Measurements from ENCODE around the gene MYH10. TPM values are rescaled to one million over a fixed set of nuclear protein-coding genes. Genes with fewer than 3 reads are reported as not detected.

The MYH10 gene
- total RNA-seq, 2 donors from 2014 or later, result 251 to 257 TPM

DNA sequence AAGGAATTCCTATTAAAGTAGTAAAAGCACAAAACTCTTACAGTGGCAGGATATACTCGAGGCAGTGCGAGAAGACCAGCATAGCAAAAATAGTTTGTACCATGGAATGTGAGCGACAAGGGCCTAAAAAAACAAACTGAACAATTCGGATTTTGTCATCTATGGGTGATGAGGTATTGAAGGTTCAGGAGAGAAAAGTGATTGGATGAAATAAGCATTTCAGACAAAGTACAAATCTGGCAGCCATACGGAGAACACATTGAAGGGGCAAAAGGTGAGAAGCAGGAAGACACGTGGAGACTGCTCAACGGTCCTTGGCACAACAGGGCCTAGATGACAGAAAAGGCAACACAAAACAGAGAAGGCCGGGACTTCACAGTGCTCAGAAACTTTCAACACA, 22.5 kb downstream of the MYH10 start:
- Mint-ChIP-seq H3K9me3 (peaks cover 16% of the 10 kb centered on the region), H3K4me1 (peaks cover 38% of the 10 kb centered on the region), H3K36me3 (ENCODE audit: low read depth) (peaks cover 35% of the 10 kb centered on the region), H3K27ac (peak overlapping the region; percentile 20), H3K4me3 (no peak overlapping the region), H3K27me3 (ENCODE audit: insufficient read depth) (no peaks in the 10 kb centered on the region)
- Histone ChIP-seq H3K9me3 (ENCODE audit: control insufficient read depth, low read length) (peaks cover 33% of the 10 kb centered on the region), H3K4me3 (ENCODE audit: low read length) (no peak overlapping the region), H3K4me1 (ENCODE audit: control insufficient read depth, insufficient read depth, low read length) (no peaks in the 10 kb centered on the region), H3K9ac (ENCODE audit: extremely low read depth, low read length, poor library complexity, severe bottlenecking) (no peak overlapping the region), H3K27me3 (ENCODE audit: control insufficient read depth, insufficient read depth, low read length, poor library complexity, severe bottlenecking) (no peaks in the 10 kb centered on the region), H3K27ac (ENCODE audit: low read depth, low read length) (no peak overlapping the region), H3K36me3 (ENCODE audit: control insufficient read depth, insufficient read depth, low read length) (peaks cover 74% of the 10 kb centered on the region)
- TF ChIP-seq, protein P1, sequence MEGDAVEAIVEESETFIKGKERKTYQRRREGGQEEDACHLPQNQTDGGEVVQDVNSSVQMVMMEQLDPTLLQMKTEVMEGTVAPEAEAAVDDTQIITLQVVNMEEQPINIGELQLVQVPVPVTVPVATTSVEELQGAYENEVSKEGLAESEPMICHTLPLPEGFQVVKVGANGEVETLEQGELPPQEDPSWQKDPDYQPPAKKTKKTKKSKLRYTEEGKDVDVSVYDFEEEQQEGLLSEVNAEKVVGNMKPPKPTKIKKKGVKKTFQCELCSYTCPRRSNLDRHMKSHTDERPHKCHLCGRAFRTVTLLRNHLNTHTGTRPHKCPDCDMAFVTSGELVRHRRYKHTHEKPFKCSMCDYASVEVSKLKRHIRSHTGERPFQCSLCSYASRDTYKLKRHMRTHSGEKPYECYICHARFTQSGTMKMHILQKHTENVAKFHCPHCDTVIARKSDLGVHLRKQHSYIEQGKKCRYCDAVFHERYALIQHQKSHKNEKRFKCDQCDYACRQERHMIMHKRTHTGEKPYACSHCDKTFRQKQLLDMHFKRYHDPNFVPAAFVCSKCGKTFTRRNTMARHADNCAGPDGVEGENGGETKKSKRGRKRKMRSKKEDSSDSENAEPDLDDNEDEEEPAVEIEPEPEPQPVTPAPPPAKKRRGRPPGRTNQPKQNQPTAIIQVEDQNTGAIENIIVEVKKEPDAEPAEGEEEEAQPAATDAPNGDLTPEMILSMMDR (conservative IDR thresholded peaks at IDR 0.05), result no peak
- DNase-seq, result no peak
- 93% methylated on average over 8 of the region's 8 CpGs for WGBS, 2 experiments (ENCODE audit: insufficient coverage in 1 of 2, insufficient read length in 1 of 2)

DNA sequence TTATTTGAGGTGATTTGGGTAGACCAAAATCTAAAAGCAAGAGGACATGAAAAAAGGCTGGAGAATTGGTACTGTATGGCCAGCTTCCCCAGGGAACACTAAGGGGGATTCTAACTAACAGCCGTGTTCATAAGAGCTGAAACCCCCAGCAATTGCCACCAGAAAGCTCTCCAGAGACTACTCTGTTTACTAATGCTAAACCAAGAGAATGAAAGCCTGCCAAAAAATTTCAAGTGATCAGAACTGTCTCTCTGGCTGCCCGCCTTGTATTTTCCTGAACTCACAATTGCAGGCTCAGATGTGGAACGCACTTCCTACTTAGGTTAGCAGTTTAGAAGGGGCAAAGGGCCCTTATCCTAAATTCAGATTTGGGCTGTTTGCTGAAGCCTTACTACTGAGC, 24.1 kb downstream of the MYH10 start:
- DNase-seq, result no peak
- TF ChIP-seq, protein P1 (conservative IDR thresholded peaks at IDR 0.05), result no peak
- no peak overlapping the region for H3K9ac ChIP-seq (ENCODE audit: extremely low read depth, low read length, poor library complexity, severe bottlenecking)
- H3K4me1 ChIP-seq (ENCODE audit: control insufficient read depth, insufficient read depth, low read length), result no peaks in the 10 kb centered on the region
- 86 to 95% methylated on average over 3 of the region's 3 CpGs for WGBS, 2 experiments (ENCODE audit: insufficient coverage in 1 of 2, insufficient read length in 1 of 2)
- no peaks in the 10 kb centered on the region for H3K27me3 Mint-ChIP-seq (ENCODE audit: insufficient read depth)
- peak overlapping the region; percentile 6 for H3K27ac ChIP-seq (ENCODE audit: low read depth, low read length)
- H3K9me3 ChIP-seq (ENCODE audit: control insufficient read depth, low read length), result peaks cover 18% of the 10 kb centered on the region
- peak overlapping the region; percentile 11 for H3K4me3 ChIP-seq (ENCODE audit: low read length)
- H3K36me3 ChIP-seq (ENCODE audit: control insufficient read depth, insufficient read depth, low read length), result peaks cover 74% of the 10 kb centered on the region
- no peaks in the 10 kb centered on the region for H3K27me3 ChIP-seq (ENCODE audit: control insufficient read depth, insufficient read depth, low read length, poor library complexity, severe bottlenecking)
- peaks cover 30% of the 10 kb centered on the region for H3K36me3 Mint-ChIP-seq (ENCODE audit: low read depth)
- peaks cover 8% of the 10 kb centered on the region for H3K9me3 Mint-ChIP-seq
- peaks cover 41% of the 10 kb centered on the region for H3K4me1 Mint-ChIP-seq
- no peak overlapping the region for H3K4me3 Mint-ChIP-seq
- H3K27ac Mint-ChIP-seq, result peak overlapping the region; percentile 26

DNA sequence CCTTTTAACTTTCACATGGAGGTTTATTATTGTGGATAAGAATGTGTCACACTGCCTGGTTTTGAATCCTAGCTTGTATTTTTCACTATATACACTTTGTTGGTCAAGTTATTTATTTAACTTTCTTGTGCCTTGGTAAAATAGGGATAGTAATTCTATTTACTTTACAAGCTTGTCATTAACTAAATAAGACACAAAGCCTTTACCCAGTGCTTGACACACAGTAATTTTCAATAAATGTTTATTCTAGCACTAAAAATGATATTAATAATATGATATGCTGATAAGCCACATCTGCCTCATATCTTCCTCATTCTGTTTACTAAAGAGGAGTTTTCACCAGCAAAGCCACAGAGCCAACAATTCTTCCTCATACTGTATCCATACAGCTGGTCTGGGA, 27.8 kb downstream of the MYH10 start:
- Histone ChIP-seq H3K4me1 (ENCODE audit: control insufficient read depth, insufficient read depth, low read length) (no peaks in the 10 kb centered on the region), H3K27ac (ENCODE audit: low read depth, low read length) (no peak overlapping the region), H3K36me3 (ENCODE audit: control insufficient read depth, insufficient read depth, low read length) (peaks cover 79% of the 10 kb centered on the region), H3K9ac (ENCODE audit: extremely low read depth, low read length, poor library complexity, severe bottlenecking) (no peak overlapping the region), H3K27me3 (ENCODE audit: control insufficient read depth, insufficient read depth, low read length, poor library complexity, severe bottlenecking) (no peaks in the 10 kb centered on the region), H3K9me3 (ENCODE audit: control insufficient read depth, low read length) (no peaks in the 10 kb centered on the region), H3K4me3 (ENCODE audit: low read length) (no peak overlapping the region)
- H3K4me1 Mint-ChIP-seq, result peaks cover 25% of the 10 kb centered on the region
- peaks cover 25% of the 10 kb centered on the region for H3K36me3 Mint-ChIP-seq (ENCODE audit: low read depth)
- no peak for DNase-seq
- H3K27me3 Mint-ChIP-seq (ENCODE audit: insufficient read depth), result no peaks in the 10 kb centered on the region
- H3K4me3 Mint-ChIP-seq, result no peak overlapping the region
- no peak overlapping the region for H3K27ac Mint-ChIP-seq
- TF ChIP-seq, protein P1 (conservative IDR thresholded peaks at IDR 0.05), result no peak
- no peaks in the 10 kb centered on the region for H3K9me3 Mint-ChIP-seq
